DMS114 treated with DMSO at 0.1 percent for 48 hours (cell line): ENCODE data around the gene ELANE.
"Not testable (repeated sequence)": the region's sequence is repeated elsewhere in the genome, so short reads cannot be mapped to it uniquely, and the experiment has no call there.

Experiments used
- DNase-seq: peaks from one replicate; lab custom pipeline; 2025; ENCODE audit not compliant: unreplicated experiment; lab: John Stamatoyannopoulos, UW

Gene ELANE

DNA sequence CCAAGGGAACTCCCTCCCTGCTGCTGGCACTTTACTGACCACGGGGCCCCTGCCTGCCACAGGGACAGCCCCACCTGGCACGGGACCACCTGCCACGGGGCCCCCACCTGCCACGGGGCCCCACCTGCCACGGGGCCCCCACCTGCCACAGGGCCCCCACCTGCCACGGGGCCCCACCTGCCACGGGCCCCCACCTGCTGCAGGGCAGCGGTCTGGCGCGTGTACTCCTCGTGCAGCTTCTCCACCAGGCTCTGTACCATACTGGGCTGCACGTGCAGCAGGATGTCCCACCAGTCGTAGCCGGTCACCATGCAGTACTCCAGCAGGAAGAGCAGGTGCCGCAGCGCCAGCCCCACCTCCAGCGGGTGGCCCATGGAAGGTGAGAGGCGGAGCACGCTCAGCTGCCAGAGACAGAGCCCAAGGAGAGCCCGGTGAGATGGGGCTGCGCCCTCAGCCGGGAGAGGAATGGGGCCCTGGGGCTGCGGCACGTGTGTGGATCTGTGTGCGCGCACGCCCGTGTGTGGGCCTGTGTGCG, 24.7 kb downstream of the ELANE start:
- DNase-seq: no peak

DNA sequence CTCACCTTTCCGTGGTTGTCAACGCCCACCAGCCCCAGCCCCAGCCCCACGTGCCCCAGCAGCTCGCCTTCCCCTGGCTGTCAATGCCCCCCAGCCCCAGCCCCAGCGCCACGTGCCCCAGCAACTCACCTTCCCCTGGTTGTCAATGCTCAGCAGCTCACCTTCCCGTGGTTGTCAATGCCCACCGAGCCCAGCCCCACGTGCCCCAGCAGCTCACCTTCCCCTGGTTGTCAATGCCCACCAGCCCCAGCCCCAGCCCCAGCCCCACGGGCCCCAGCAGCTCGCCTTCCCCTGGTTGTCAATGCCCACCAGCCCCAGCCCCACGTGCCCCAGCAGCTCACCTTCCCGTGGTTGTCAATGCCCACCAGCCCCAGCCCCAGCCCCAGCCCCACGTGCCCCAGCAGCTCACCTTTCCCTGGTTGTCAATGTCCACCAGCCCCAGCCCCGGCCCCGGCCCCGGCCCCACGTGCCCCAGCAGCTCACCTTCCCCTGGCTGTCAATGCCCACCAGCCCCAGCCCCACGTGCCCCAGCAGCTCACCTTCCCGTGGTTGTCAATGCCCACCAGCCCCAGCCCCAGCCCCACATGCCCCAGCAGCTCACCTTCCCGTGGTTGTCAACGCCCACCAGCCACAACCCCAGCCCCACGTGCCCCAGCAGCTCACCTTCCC, 26.0 kb downstream of the ELANE start:
- DNase-seq: not testable (repeated sequence)

DNA sequence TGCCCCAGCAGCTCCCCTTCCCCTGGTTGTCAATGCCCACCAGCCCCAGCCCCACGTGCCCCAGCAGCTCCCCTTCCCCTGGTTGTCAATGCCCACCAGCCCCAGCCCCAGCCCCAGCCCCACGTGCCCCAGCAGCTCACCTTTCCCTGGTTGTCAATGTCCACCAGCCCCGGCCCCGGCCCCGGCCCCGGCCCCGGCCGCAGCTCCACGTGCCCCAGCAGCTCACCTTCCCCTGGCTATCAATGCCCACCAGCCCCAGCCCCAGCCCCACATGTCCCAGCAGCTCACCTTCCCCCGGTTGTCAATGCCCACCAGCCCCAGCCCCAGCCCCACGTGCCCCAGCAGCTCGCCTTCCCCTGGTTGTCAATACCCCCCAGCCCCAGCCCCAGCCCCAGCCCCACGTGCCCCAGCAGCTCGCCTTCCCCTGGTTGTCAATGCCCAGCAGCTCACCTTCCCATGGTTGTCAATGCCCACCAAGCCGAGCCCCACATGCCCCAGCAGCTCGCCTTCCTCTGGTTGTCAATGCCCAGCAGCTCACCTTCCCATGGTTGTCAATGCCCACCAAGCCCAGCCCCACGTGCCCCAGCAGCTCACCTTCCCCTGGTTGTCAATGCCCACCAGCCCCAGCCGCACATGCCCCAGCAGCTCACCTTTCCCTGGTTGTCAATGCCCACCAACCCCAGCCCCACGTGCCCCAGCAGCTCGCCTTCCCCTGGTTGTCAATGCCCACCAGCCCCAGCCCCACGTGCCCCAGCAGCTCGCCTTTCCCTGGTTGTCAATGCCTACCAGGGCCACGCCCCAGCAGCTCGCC, 26.9 kb downstream of the ELANE start:
- not testable (repeated sequence) for DNase-seq

- no peak for DNase-seq
These were observed 27.8 kb downstream of the ELANE start for GRCh38 chr19:879711-880438.

- DNase-seq: no peak
These were observed 29.4 kb downstream of the ELANE start for GRCh38 chr19:881385-882071.

DNA sequence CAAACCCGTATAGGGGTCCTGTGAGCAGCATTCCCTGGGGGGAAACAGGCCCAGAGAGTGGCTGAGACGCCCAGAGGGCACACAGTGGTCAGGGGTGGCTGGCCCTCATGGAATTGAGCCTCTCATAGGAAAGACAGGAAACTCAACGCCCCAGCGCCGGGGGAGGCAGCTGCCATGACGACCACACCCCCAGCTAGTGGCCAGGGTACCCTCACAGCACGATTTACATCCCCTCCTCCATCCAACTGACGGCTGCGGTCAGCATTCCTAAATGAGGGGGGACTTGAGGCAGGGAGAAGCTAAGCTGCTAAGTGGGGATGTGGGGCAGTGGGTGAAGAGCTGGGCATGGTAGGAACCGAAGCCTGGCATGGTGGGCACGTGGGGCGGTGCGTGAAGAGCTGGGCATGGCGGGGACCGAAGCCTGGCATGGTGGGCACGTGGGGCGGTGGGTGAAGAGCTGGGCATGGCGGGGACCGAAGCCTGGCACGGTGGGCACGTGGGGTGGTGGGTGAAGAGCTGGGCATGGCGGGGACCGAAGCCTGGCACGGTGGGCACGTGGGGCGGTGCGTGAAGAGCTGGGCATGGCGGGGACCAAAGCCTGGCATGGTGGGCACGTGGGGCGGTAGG, 30.9 kb downstream of the ELANE start:
- DNase-seq: no peak

GRCh38 chr19:883661-884211, 31.6 kb downstream of the ELANE start:
- DNase-seq: no peak

DNA sequence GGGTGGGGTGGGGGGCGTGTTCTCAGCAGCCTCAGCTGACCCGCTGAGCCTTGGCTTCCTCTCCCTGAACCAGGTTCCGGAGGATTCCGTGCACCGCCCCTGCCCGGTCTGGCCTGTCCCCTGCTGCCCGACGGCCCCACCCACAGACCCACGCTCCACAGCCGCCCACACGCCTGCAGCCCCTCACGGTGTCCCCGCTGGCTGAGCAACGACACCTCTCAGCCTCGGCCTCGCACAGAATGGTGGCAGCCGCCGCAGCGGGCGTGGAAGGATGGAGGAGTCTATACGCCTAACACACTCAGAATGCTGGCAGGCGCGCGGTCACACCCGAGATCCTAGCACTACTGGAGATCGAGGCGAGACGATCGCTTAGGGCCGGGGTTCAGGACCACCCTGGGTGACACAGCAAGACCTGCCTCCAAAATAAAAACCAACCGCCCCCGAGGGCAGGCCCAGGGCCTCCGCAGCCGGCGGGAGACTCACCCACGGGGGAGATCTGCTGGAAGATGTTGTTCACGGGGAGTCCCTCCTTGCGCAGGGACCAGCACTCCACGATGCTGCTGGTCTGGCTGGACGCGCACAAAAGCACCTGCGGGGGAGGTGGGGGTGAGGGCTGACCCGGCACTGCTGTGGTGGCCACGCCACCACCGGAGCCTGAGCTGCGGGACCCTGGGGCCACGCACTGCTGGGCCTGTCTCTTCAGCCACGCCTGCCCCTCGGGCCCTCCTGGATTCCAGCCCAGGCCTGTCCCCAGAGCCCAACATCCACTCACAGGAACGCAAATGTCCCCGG, 32.5 kb downstream of the ELANE start:
- DNase-seq: no peak

DNA sequence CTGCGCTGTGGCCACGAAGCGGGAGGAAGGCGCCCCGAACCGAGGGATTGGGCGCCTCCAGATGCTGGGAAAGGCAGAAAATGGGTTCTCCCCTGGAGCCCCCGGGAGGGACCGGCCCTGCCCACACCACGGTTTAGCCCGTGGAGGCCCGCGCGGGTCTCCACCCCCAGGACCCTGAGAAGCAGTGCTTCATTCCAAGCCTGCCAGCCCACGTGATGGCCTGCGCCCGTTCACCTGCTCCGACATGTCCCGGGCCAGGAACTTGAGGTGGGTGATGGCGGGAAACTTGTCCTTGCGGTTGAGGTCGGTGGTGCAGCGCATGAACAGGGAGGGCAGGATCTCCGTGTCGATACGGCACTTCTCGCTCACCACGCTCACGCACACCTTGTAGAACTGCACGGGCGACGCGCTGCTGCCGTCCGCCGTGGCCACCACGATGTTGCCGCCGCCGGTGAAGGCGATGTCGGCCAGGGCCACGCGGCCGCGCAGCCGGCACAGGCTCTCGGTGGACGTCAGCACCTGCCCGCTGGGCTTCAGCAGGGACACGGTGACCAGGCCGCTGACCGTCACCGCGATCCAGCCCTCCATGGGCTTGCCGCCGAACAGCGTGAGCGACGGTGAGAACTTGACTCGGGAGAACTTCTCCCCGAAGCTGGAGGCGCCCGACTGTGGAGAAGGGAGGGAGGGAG, 33.6 kb downstream of the ELANE start:
- no peak for DNase-seq

DNA sequence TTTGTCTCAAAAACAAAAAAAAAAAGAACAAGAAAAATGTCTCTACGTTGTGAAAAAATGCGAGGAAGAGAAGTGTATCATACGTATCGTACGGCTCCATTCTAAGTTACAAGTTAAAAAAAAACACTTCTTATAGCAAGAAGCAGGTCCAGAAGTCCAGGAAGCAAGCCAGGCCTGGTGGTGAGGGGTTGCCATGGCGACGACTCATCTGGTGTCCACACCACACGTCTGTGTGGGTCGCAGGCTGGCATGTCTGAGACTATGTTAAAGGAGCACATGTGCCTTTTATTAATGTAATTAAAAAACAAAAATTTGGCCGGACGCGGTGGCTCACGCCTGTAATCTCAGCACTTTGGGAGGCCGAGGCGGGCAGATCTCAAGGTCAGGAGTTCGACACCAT, 35.0 kb downstream of the ELANE start:
- no peak for DNase-seq

DNA sequence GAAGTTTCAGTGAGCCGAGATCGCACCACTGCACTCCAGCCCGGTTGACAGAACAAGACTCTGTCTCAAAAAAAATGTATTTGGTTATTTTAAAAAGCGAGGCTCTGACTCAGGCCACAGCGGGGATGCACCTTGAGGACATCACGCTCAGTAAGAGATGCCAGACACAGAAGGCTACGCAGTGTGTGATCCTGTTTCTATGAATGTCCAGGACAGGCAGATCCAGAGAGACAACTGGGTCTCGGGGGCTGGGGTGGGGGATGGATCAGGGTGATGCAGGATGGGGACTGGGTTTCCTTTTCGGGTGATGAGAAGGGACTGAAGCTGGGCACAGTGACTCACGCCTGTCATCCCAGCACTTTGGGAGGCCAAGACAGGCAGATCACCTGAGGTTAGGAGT, 35.5 kb downstream of the ELANE start:
- DNase-seq: no peak

- no peak for DNase-seq
These were observed 36.7 kb downstream of the ELANE start for GRCh38 chr19:888581-889385.

DNA sequence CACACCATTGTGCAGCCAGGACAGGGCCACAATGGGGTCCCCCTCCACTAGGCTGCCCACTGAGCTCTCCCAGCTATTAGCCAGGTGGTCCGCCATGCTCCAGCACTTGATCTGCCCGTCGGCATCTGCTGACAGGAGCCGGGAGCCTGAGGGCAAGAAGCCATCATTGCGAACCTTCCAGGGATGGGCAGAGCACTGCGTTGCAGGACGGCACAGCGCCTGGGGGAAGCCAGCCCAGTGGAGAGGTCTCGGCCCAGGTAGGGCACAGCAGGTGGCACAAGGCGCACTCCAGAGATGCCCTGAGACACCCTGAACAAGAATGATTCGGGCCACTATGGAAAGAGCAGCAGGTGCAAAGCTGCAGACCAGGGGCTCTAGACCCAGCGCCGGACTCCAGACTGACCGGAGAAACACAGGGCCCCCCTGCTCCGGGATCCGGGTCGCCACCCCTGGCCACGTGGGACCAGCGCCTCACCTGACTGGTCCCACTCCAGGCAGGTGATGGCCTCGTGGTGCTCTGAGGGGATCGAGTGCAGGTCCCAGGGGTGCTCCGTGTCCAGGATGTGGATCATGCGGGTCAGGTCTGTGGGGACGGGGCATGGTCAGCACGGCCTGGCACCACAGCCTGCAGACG, 37.7 kb downstream of the ELANE start:
- no peak for DNase-seq

GRCh38 chr19:890831-891230, 38.7 kb downstream of the ELANE start:
- no peak for DNase-seq

DNA sequence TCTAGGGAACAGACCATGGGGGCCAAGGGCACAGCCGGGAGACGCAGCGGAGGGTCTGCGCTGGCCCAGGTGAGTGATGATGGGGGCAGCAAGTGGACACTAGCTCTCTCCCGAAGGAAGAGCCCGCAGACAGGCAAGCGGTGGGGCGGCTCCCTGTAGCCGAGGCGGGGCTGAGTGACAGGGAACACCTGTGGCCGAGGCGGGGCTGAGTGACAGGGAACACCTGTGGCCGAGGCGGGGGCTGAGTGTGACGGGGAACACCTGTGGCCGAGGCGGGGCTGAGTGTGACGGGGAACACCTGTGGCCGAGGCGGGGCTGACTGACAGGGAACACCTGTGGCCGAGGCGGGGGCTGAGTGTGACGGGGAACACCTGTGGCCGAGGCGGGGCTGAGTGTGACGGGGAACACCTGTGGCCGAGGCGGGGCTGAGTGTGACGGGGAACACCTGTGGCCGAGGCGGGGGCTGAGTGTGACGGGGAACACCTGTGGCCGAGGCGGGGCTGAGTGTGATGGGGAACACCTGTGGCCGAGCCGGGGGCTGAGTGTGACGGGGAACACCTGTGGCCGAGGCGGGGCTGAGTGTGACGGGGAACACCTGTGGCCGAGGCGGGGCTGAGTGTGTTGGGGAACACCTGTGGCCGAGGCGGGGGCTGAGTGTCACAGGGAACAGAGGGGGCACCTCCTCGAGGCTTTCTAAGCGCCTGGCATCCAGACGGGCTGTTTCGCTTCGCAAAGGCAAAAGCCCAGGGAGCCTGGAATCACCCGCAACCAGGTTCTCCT, 39.5 kb downstream of the ELANE start:
- not testable (repeated sequence) for DNase-seq

- DNase-seq: no peak
These were observed 40.3 kb downstream of the ELANE start for GRCh38 chr19:892243-892893.
